Smooth muscle cell (in vitro differentiated cells): ENCODE results near the gene TAGAP. TPM values are rescaled to one million over a fixed set of nuclear protein-coding genes. Genes with fewer than 3 reads are reported as not detected.
"Not testable (repeated sequence)": the region's sequence is repeated elsewhere in the genome, so short reads cannot be mapped to it uniquely, and the experiment has no call there.

Experiments used
- DNase-seq: peaks from one replicate; lab custom pipeline; 2025; ENCODE audit not compliant: unreplicated experiment; lab: John Stamatoyannopoulos, UW
- H2AFZ ChIP-seq: fragments of 200-600 bp; sonication (generic); 2 replicates; pipeline ENCODE4 v1.6.0; 2016; ENCODE audit warnings: antibody characterized with exemption, low read depth, mild to moderate bottlenecking
- H3F3A ChIP-seq: fragments of 200-600 bp; sonication (generic); 2 replicates; pipeline ENCODE4 v1.6.0; 2017; ENCODE audit warnings: antibody characterized with exemption, low read depth
- H3K27ac ChIP-seq: fragments of 200-600 bp; sonication (generic); 2 replicates; pipeline ENCODE4 v1.5.1; 2016; ENCODE audit warnings: low read depth, mild to moderate bottlenecking
- H3K27me3 ChIP-seq: fragments of 200-600 bp; sonication (generic); 2 replicates; pipeline ENCODE4 v1.6.1; 2016; ENCODE audit warnings: low read depth, mild to moderate bottlenecking
- H3K36me3 ChIP-seq: fragments of 200-600 bp; sonication (generic); 2 replicates; pipeline ENCODE4 v1.5.1; 2016; ENCODE audit warnings: low read depth
- H3K4me1 ChIP-seq: fragments of 200-600 bp; sonication (generic); 2 replicates; pipeline ENCODE4 v1.5.1; 2016; ENCODE audit warnings: low read depth
- H3K4me2 ChIP-seq: fragments of 200-600 bp; sonication (generic); 2 replicates; pipeline ENCODE4 v1.6.0; 2016; ENCODE audit warnings: mild to moderate bottlenecking
- H3K4me3 ChIP-seq: fragments of 200-600 bp; sonication (generic); 2 replicates; pipeline ENCODE4 v1.5.1; 2016; ENCODE audit warnings: mild to moderate bottlenecking
- H3K79me2 ChIP-seq: fragments of 200-600 bp; sonication (generic); 2 replicates; pipeline ENCODE4 v1.6.0; 2016; ENCODE audit warnings: low read depth, mild to moderate bottlenecking
- H3K9ac ChIP-seq: fragments of 200-600 bp; sonication (generic); 2 replicates; pipeline ENCODE4 v1.6.0; 2016; ENCODE audit warnings: low read depth
- H3K9me3 ChIP-seq: fragments of 200-600 bp; sonication (generic); replicated peaks from 2 replicates; pipeline ENCODE4 v1.5.1; 2016; ENCODE audit warnings: low read depth
- H4K20me1 ChIP-seq: fragments of 200-600 bp; sonication (generic); 2 replicates; pipeline ENCODE4 v1.6.0; 2016; ENCODE audit warnings: low read depth
- CTCF ChIP-seq: fragments of 200-600 bp; sonication (generic); IDR thresholded peaks from 2 replicates; pipeline ENCODE4 v1.5.1; 2017; ENCODE audit warnings: borderline replicate concordance, mild to moderate bottlenecking, antibody characterized with exemption; ENCODE audit not compliant: insufficient read depth, poor library complexity, severe bottlenecking
- WGBS: methylation state at CpG from one replicate; pipeline ENCODE4 v1.1.7; 2016; ENCODE audit warnings: low lambda C conversion rate; 5-methylcytosine and 5-hydroxymethylcytosine counted together
- polyA plus RNA-seq: library from polyadenylated mRNA; unstranded; fragments of >200 nt; fragmentation: Nextera tagmentation; extraction: Ambion mirVana; gene quantifications from 2 replicates; pipeline ENCODE4 v1.2.1, GENCODE V29; 2016
- total RNA-seq: library from RNA; depleted of rRNA; stranded (reverse); fragments of >200 nt; gene quantifications from 2 replicates; pipeline ENCODE4 v1.2.3, GENCODE V29; 2014

The TAGAP gene
- total and polyA plus RNA-seq, 2 experiments from 2014 or later, result not detected

GRCh38 chr6:158993639-158994038 is 51.2 kb downstream of the TAGAP start:
- Histone ChIP-seq H3K4me2 (no peak overlapping the region), H3K27ac (no peak overlapping the region), H3K27me3 (no peaks in the 10 kb centered on the region), H3K79me2 (peaks cover 14% of the 10 kb centered on the region), H3K4me1 (no peaks in the 10 kb centered on the region), H3K4me3 (no peak overlapping the region), H3K36me3 (no peaks in the 10 kb centered on the region), H4K20me1 (no peaks in the 10 kb centered on the region), H2AFZ (no peak overlapping the region), H3F3A (no peaks in the 10 kb centered on the region), H3K9me3 (no peaks in the 10 kb centered on the region), H3K9ac (no peak overlapping the region)
- WGBS, result 97% methylated on average over 3 of the region's 3 CpGs
- no peak for DNase-seq
- TF ChIP-seq CTCF, result no peak

GRCh38 chr6:158991017-158991723 is 53.6 kb downstream of the TAGAP start:
- Histone ChIP-seq H3K27me3 (no peaks in the 10 kb centered on the region), H4K20me1 (no peaks in the 10 kb centered on the region), H3F3A (no peaks in the 10 kb centered on the region), H3K79me2 (peaks cover 4% of the 10 kb centered on the region), H3K9ac (no peak overlapping the region), H3K36me3 (no peaks in the 10 kb centered on the region), H3K4me3 (no peak overlapping the region), H2AFZ (no peak overlapping the region), H3K4me2 (no peak overlapping the region), H3K27ac (no peak overlapping the region), H3K4me1 (no peaks in the 10 kb centered on the region), H3K9me3 (no peaks in the 10 kb centered on the region)
- TF ChIP-seq CTCF, result no peak
- DNase-seq, result no peak
- WGBS, result 88% methylated on average over 2 of the region's 2 CpGs

GRCh38 chr6:158989711-158990110 is 55.1 kb downstream of the TAGAP start:
- H3K4me3 ChIP-seq, H4K20me1 ChIP-seq, H3K9ac ChIP-seq, H3K36me3 ChIP-seq, H3K4me1 ChIP-seq, H3K79me2 ChIP-seq, H3K27me3 ChIP-seq, H3K27ac ChIP-seq, H3F3A ChIP-seq, H2AFZ ChIP-seq, H3K4me2 ChIP-seq, DNase-seq, H3K9me3 ChIP-seq: not testable (repeated sequence)
- WGBS, result 100% methylated on average over 2 of the region's 2 CpGs

- Histone ChIP-seq H3K9me3 (no peaks in the 10 kb centered on the region), H3K36me3 (no peaks in the 10 kb centered on the region)
- whole genome bisulfite sequencing, result 100% methylated on average over 1 of the region's 1 CpG
These were observed 56.3 kb downstream of the TAGAP start for GRCh38 chr6:158988477-158988876.

More at GRCh38 chr6:158988477-158988876, 56.3 kb downstream of the TAGAP start:
- Histone ChIP-seq H3K4me3 (no peak overlapping the region), H2AFZ (no peak overlapping the region), H3K27me3 (no peaks in the 10 kb centered on the region), H3K4me2 (no peak overlapping the region), H4K20me1 (no peaks in the 10 kb centered on the region), H3K79me2 (no peaks in the 10 kb centered on the region), H3K4me1 (no peaks in the 10 kb centered on the region), H3F3A (no peaks in the 10 kb centered on the region), H3K9ac (no peak overlapping the region), H3K27ac (no peak overlapping the region)
- no peak for DNase-seq
- TF ChIP-seq CTCF, result no peak
